ENCODE results near the gene PHB1.

PHB1 gene

GRCh38 chr17:49414622-49415350 is at the start of gene PHB1:
PHB1 (minus strand) TSS chr17:49414882; CDS start chr17:49413264, 1,618 bp downstream.
- Histone ChIP-seq H3K4me1 (ENCODE audit: control insufficient read depth, low read depth, low read length) (peaks cover 4% of the 10 kb centered on the region), H3K9me3 (ENCODE audit: control insufficient read depth, low read depth, low read length) (no peaks in the 10 kb centered on the region), H3K4me3 (ENCODE audit: low read length) (peak within 1 kb of the TSS; percentile 85), H3K9ac (ENCODE audit: low read length) (peak within 1 kb of the TSS; percentile 71), H3K36me3 (ENCODE audit: control insufficient read depth, low read depth, low read length) (peaks cover 33% of the 10 kb centered on the region), H3K27ac (ENCODE audit: low read length) (peak within 1 kb of the TSS; percentile 8), H3K27me3 (ENCODE audit: control insufficient read depth, insufficient read depth, low read length) (no peaks in the 10 kb centered on the region)

DNA sequence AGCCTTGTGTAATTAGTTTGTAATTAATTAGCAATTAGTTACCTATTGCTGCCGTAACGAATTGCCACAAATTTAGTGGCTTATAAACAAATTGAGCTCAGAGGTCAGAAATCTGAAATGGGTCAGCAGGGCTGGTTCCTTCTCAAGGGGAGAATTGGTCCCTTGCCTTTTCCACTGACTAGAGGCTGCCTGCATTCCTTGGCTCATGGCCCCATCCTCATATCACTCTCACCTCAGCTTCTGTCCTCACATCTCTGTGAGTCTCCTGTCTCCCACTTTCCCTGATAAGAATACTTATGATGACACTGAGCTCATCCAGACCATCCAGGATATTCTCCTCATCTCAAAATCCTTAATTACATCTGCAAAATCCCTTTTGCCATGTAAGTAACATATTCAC is 49.4 kb upstream of the PHB1 start:
- Histone ChIP-seq H3K36me3 (ENCODE audit: control insufficient read depth, low read depth, low read length) (no peaks in the 10 kb centered on the region), H3K4me3 (ENCODE audit: low read length) (no peak overlapping the region), H3K4me1 (ENCODE audit: control insufficient read depth, low read depth, low read length) (peaks cover 10% of the 10 kb centered on the region), H3K27ac (ENCODE audit: low read length) (no peak overlapping the region), H3K27me3 (ENCODE audit: control insufficient read depth, insufficient read depth, low read length) (peaks cover 13% of the 10 kb centered on the region), H3K9me3 (ENCODE audit: control insufficient read depth, low read depth, low read length) (no peaks in the 10 kb centered on the region), H3K9ac (ENCODE audit: low read length) (no peak overlapping the region)

DNA sequence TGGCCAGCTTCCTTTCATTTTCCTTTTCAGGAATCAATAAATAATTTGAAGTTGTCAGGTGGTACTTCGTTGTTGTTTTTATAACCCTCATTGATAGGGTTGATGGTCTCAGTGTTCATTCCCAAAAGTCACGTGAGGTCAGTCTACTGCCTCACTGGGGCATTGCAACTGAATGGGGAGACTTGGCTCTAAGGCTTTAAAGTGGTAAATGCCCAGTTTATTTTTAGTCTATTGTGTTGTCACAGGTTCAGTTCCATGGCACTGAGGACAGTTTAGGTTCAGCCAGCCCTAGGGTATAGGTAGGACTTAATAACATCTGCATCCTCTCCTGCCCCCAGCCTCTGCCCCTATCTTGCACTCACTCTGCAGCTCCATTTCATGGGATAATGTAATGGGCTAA is 46.9 kb upstream of the PHB1 start:
- Histone ChIP-seq H3K27me3 (ENCODE audit: control insufficient read depth, insufficient read depth, low read length) (no peaks in the 10 kb centered on the region), H3K36me3 (ENCODE audit: control insufficient read depth, low read depth, low read length) (no peaks in the 10 kb centered on the region), H3K4me1 (ENCODE audit: control insufficient read depth, low read depth, low read length) (peaks cover 10% of the 10 kb centered on the region), H3K4me3 (ENCODE audit: low read length) (no peak overlapping the region), H3K9me3 (ENCODE audit: control insufficient read depth, low read depth, low read length) (no peaks in the 10 kb centered on the region), H3K9ac (ENCODE audit: low read length) (no peak overlapping the region), H3K27ac (ENCODE audit: low read length) (no peak overlapping the region)

GRCh38 chr17:49460401-49460800 is 45.7 kb upstream of the PHB1 start:
- H3K4me1 ChIP-seq (ENCODE audit: control insufficient read depth, low read depth, low read length), result peaks cover 10% of the 10 kb centered on the region
- H3K36me3 ChIP-seq (ENCODE audit: control insufficient read depth, low read depth, low read length), result no peaks in the 10 kb centered on the region
- no peak overlapping the region for H3K27ac ChIP-seq (ENCODE audit: low read length)
- no peak overlapping the region for H3K9ac ChIP-seq (ENCODE audit: low read length)
- no peak overlapping the region for H3K4me3 ChIP-seq (ENCODE audit: low read length)
- no peaks in the 10 kb centered on the region for H3K9me3 ChIP-seq (ENCODE audit: control insufficient read depth, low read depth, low read length)
- H3K27me3 ChIP-seq (ENCODE audit: control insufficient read depth, insufficient read depth, low read length), result no peaks in the 10 kb centered on the region

DNA sequence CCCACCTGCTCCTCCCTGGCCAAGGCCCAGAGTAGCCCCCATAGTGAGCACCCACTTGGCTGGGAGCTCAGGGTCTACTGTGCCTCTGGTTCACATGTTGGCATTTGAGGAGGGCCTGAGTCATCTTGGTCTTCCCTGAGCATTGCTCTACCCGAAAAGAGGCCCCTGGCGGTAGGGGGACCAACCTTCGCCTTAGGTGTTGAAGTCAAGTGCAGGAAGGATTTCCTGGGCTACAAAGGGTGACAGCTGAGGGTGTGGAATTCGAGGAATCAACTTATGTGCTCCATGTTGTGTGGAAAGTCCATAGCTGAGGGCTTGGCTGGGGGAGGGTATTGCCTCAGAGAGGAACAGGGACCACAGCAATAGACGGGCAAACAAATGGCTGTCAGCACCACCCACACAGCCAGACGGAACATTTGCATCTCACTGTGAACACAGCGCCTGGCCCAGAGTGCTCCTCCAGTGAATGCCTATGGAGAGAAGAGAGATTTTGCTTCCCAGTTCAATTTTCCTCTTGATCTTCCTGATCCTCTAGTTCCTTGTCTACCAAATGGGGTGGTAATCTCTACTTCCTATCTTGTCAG is 44.8 kb upstream of the PHB1 start:
- no peaks in the 10 kb centered on the region for H3K27me3 ChIP-seq (ENCODE audit: control insufficient read depth, insufficient read depth, low read length)
- H3K4me1 ChIP-seq (ENCODE audit: control insufficient read depth, low read depth, low read length), result peaks cover 10% of the 10 kb centered on the region
- H3K9ac ChIP-seq (ENCODE audit: low read length), result no peak overlapping the region
- H3K4me3 ChIP-seq (ENCODE audit: low read length), result no peak overlapping the region
- no peak overlapping the region for H3K27ac ChIP-seq (ENCODE audit: low read length)
- no peaks in the 10 kb centered on the region for H3K9me3 ChIP-seq (ENCODE audit: control insufficient read depth, low read depth, low read length)
- no peaks in the 10 kb centered on the region for H3K36me3 ChIP-seq (ENCODE audit: control insufficient read depth, low read depth, low read length)

- H3K27me3 ChIP-seq (ENCODE audit: control insufficient read depth, insufficient read depth, low read length), result no peaks in the 10 kb centered on the region
- no peak overlapping the region for H3K4me3 ChIP-seq (ENCODE audit: low read length)
- peaks cover 10% of the 10 kb centered on the region for H3K4me1 ChIP-seq (ENCODE audit: control insufficient read depth, low read depth, low read length)
- H3K36me3 ChIP-seq (ENCODE audit: control insufficient read depth, low read depth, low read length), result no peaks in the 10 kb centered on the region
- H3K9me3 ChIP-seq (ENCODE audit: control insufficient read depth, low read depth, low read length), result no peaks in the 10 kb centered on the region
- no peak overlapping the region for H3K9ac ChIP-seq (ENCODE audit: low read length)
- no peak overlapping the region for H3K27ac ChIP-seq (ENCODE audit: low read length)
Observed at GRCh38 chr17:49457564-49458535, 43.2 kb upstream of the PHB1 start.

DNA sequence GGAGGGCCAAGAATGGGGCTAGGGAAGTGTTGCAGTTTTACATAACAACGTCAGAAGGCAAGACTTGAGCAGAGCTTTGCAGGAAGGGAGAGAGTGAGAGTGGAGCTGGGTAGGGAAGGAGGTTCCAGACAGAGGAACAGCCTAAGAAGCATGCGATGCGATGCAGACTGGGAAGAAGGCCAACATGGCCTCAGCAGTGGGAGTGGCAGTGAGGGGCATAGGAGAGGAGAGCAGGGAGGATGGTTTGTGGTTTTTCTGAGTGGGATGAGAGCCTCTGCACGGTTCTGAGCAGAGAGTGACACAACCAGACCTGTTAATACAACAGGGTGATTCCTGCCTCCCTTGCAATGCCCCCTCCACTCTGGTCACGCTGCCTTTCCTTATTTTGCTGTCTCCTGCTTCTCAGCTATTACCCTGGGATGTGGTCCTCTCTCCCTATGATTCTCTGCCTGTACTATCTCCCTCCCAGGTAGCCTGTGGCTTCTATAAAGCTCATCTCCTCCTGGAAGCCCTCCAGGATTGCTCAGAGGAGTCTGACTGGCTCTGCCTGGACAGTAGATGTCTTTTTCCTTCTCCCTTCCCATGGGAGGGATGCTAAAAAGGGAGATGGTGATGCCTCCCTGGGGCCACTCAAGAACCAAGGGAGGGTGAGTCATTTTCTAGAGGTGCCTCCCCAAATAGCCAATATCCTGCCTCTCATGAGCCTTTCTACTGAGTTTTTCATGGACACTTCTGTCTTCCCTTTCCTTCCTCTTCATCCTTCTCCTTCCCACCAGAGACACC is 41.7 kb upstream of the PHB1 start:
- Histone ChIP-seq H3K9me3 (ENCODE audit: control insufficient read depth, low read depth, low read length) (no peaks in the 10 kb centered on the region), H3K9ac (ENCODE audit: low read length) (no peak overlapping the region), H3K4me3 (ENCODE audit: low read length) (no peak overlapping the region), H3K27ac (ENCODE audit: low read length) (no peak overlapping the region), H3K27me3 (ENCODE audit: control insufficient read depth, insufficient read depth, low read length) (no peaks in the 10 kb centered on the region), H3K36me3 (ENCODE audit: control insufficient read depth, low read depth, low read length) (no peaks in the 10 kb centered on the region), H3K4me1 (ENCODE audit: control insufficient read depth, low read depth, low read length) (peaks cover 10% of the 10 kb centered on the region)

DNA sequence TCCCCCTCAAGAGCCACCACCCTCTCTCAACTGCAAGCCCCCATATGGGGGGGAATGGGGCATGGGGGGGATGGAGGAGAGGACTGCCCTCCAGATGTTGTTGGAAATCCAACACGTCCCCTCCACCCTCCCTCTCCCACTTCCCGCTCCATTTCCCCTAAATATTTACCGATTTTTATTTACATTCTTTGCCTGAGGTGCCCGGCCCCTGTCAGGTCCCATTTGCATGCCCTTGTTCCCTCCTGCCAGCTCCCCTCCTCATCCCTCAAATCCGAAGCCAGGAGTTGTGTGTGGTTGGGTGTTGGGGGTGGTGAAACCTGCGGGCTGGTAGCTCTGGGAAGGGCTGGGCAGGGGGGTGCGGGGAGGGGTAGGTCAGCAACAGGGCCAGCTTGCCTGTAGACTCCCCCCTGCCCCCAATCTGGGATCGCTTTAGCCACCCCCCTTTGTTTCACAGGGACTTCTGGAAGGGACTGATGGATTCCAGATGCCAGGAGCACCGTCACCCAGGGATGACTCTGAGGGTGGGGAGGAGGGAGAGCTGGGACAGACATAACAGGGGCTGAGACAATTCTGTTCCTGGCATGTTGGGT is 40.7 kb upstream of the PHB1 start:
- Histone ChIP-seq H3K9me3 (ENCODE audit: control insufficient read depth, low read depth, low read length) (no peaks in the 10 kb centered on the region), H3K27me3 (ENCODE audit: control insufficient read depth, insufficient read depth, low read length) (no peaks in the 10 kb centered on the region), H3K4me3 (ENCODE audit: low read length) (no peak overlapping the region), H3K27ac (ENCODE audit: low read length) (no peak overlapping the region), H3K9ac (ENCODE audit: low read length) (no peak overlapping the region), H3K36me3 (ENCODE audit: control insufficient read depth, low read depth, low read length) (no peaks in the 10 kb centered on the region), H3K4me1 (ENCODE audit: control insufficient read depth, low read depth, low read length) (peaks cover 10% of the 10 kb centered on the region)

GRCh38 chr17:49454050-49454449 is 39.4 kb upstream of the PHB1 start:
- no peak overlapping the region for H3K4me3 ChIP-seq (ENCODE audit: low read length)
- H3K27ac ChIP-seq (ENCODE audit: low read length), result no peak overlapping the region
- H3K9ac ChIP-seq (ENCODE audit: low read length), result no peak overlapping the region
- no peaks in the 10 kb centered on the region for H3K36me3 ChIP-seq (ENCODE audit: control insufficient read depth, low read depth, low read length)
- H3K9me3 ChIP-seq (ENCODE audit: control insufficient read depth, low read depth, low read length), result no peaks in the 10 kb centered on the region
- H3K27me3 ChIP-seq (ENCODE audit: control insufficient read depth, insufficient read depth, low read length), result no peaks in the 10 kb centered on the region
- no peaks in the 10 kb centered on the region for H3K4me1 ChIP-seq (ENCODE audit: control insufficient read depth, low read depth, low read length)

GRCh38 chr17:49452661-49453060 is 38.0 kb upstream of the PHB1 start:
- Histone ChIP-seq H3K36me3 (ENCODE audit: control insufficient read depth, low read depth, low read length) (no peaks in the 10 kb centered on the region), H3K27ac (ENCODE audit: low read length) (no peak overlapping the region), H3K27me3 (ENCODE audit: control insufficient read depth, insufficient read depth, low read length) (no peaks in the 10 kb centered on the region), H3K9ac (ENCODE audit: low read length) (no peak overlapping the region), H3K4me3 (ENCODE audit: low read length) (no peak overlapping the region), H3K9me3 (ENCODE audit: control insufficient read depth, low read depth, low read length) (no peaks in the 10 kb centered on the region), H3K4me1 (ENCODE audit: control insufficient read depth, low read depth, low read length) (no peaks in the 10 kb centered on the region)

DNA sequence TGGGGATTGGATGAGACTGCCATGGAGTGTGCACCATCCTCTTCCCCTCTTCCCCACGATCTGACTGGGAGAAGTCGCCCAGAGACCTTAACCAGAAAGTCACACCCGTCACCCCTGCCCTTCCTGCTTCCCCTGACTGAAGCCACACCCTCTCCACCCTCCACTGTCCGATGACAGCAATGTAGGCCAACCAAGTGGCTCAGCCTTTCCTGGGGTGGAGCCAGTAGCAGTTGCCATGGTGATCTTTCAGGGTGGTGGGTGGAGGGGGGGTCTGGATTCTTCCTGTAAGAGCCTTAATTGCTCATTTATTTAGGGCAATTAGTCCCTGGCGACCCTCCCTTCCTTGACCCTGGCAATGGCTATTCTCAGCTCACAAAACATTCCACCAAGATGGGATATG is 37.5 kb upstream of the PHB1 start:
- Histone ChIP-seq H3K4me1 (ENCODE audit: control insufficient read depth, low read depth, low read length) (no peaks in the 10 kb centered on the region), H3K9ac (ENCODE audit: low read length) (no peak overlapping the region), H3K4me3 (ENCODE audit: low read length) (no peak overlapping the region), H3K27ac (ENCODE audit: low read length) (no peak overlapping the region), H3K9me3 (ENCODE audit: control insufficient read depth, low read depth, low read length) (no peaks in the 10 kb centered on the region), H3K36me3 (ENCODE audit: control insufficient read depth, low read depth, low read length) (no peaks in the 10 kb centered on the region), H3K27me3 (ENCODE audit: control insufficient read depth, insufficient read depth, low read length) (no peaks in the 10 kb centered on the region)

All from iPS-18a (cell line).